Upper lobe of left lung (tissue), 6 donors: ENCODE measurements around the gene SCN7A. TPM values are rescaled to one million over a fixed set of nuclear protein-coding genes. Genes with fewer than 3 reads are reported as not detected.

Source experiments
- ATAC-seq, 2 donors: fragments of 200-7000 bp; cut with Tn5 transposase; one replicate each; pipeline ENCODE4 v1.9.1; 2022; ENCODE audit warnings: mild to moderate bottlenecking in 2 of 2, moderate library complexity in 2 of 2; ENCODE audit not compliant: low FRiP score in 2 of 2
- DNase-seq, 2 donors: peaks; one replicate each; pipeline ENCODE4 v3.0.0-alpha.2; 2019 to 2020
- H3K27ac ChIP-seq, 4 donors: fragments of 200-600 bp; sonication (generic); one replicate each; pipeline ENCODE4 v1.5.1; 2016 to 2019
- H3K27me3 ChIP-seq, 4 donors: fragments of 200-600 bp; sonication (generic); one replicate each; pipeline ENCODE4 v1.5.1; 2017 to 2019
- H3K36me3 ChIP-seq, 4 donors: fragments of 200-600 bp; sonication (generic); one replicate each; pipeline ENCODE4 v1.5.1; 2016 to 2019
- H3K4me1 ChIP-seq, 4 donors: fragments of 200-600 bp; sonication (generic); one replicate each; pipeline ENCODE4 v1.5.1; 2018 to 2019
- H3K4me3 ChIP-seq, 4 donors: fragments of 200-600 bp; sonication (generic); one replicate each; pipeline ENCODE4 v1.5.1; 2017 to 2019; ENCODE audit warnings: mild to moderate bottlenecking in 2 of 4, moderate library complexity in 1 of 4
- H3K9me3 ChIP-seq, 4 donors: fragments of 200-600 bp; sonication (generic); one replicate each; pipeline ENCODE4 v1.5.1; 2018 to 2019
- EP300 ChIP-seq, 4 donors: sonication (generic); formaldehyde crosslinking; IDR thresholded peaks; one replicate each; pipeline ENCODE4 v1.5.1; 2017; ENCODE audit warnings: antibody characterized with exemption in 4 of 4, control low read depth in 2 of 4
- POLR2A ChIP-seq, 4 donors: fragments of 450-650 bp; IDR thresholded peaks; one replicate each; pipeline ENCODE4 v1.5.1; 2016 to 2017; ENCODE audit warnings: antibody characterized with exemption in 4 of 4, mild to moderate bottlenecking in 2 of 4
- POLR2AphosphoS5 ChIP-seq, 2 donors: sonication (generic); formaldehyde crosslinking; IDR thresholded peaks; one replicate each; pipeline ENCODE4 v1.5.1; 2017; ENCODE audit warnings: antibody characterized with exemption in 2 of 2
- whole genome bisulfite sequencing, 2 donors: methylation state at CpG; one replicate each; pipeline ENCODE4 v1.1.5; 2017 to 2018; 5-methylcytosine and 5-hydroxymethylcytosine counted together
- total RNA-seq, 6 donors: library from RNA; depleted of rRNA in 4 of 6; stranded (reverse); fragments of >200 nt in 4 of 6; gene quantifications; one replicate each; pipeline versions ENCODE4 v1.1.0 to v1.2.1, GENCODE V29; 2016 to 2021
- TF ChIP-seq, protein P1 (sequence below), 6 experiments: fragments of 450-650 bp in 4 of 6; fragments of 200-600 bp in 2 of 6; sonication (generic) in 2 of 6; IDR thresholded peaks; one replicate each; pipeline ENCODE4 v1.5.1; 2016 to 2019; ENCODE audit warnings: antibody characterized with exemption in 6 of 6
- donor health status: DM: no; HTN: no; CAD: no; lungs with moderate emphysema.
- donor health status: DM: no; HTN: yes; CAD: no; lungs with severe emphysema.

Gene SCN7A
- total RNA-seq, 6 donors from 2014 or later = 37.8 to 99.9 (median 60.0) TPM

DNA sequence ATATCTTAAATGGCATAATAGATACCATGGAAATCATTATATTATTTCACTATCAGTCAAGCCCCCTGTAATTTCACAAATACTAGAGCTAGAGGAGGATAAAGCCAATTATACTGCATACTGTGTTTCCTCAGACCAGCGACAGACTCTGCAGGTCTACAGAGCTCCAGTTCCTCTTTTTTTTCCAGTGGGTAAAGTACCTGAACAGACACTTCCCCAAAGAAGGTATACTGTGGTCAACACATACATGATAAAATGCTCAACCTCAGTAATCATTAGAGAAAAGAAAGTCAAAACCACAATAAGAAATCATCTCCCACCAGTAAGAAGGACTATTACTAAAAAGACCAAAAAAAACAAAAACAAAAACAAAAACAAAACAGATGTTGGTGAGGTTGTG lies 44.6 kb downstream of the SCN7A start:
- no peak overlapping the region for H3K4me3 ChIP-seq
- H3K36me3 ChIP-seq = no peaks in the 10 kb centered on the region
- H3K27ac ChIP-seq = no peak overlapping the region
- no peaks in the 10 kb centered on the region for H3K27me3 ChIP-seq
- ATAC-seq = no peak
- no peak for TF ChIP-seq EP300 (IDR thresholded peaks at IDR 0.05)
- no peak for TF ChIP-seq POLR2AphosphoS5 (IDR thresholded peaks at IDR 0.05)
- TF ChIP-seq, protein P1, sequence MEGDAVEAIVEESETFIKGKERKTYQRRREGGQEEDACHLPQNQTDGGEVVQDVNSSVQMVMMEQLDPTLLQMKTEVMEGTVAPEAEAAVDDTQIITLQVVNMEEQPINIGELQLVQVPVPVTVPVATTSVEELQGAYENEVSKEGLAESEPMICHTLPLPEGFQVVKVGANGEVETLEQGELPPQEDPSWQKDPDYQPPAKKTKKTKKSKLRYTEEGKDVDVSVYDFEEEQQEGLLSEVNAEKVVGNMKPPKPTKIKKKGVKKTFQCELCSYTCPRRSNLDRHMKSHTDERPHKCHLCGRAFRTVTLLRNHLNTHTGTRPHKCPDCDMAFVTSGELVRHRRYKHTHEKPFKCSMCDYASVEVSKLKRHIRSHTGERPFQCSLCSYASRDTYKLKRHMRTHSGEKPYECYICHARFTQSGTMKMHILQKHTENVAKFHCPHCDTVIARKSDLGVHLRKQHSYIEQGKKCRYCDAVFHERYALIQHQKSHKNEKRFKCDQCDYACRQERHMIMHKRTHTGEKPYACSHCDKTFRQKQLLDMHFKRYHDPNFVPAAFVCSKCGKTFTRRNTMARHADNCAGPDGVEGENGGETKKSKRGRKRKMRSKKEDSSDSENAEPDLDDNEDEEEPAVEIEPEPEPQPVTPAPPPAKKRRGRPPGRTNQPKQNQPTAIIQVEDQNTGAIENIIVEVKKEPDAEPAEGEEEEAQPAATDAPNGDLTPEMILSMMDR (IDR thresholded peaks at IDR 0.05) = no peak
- no peak for TF ChIP-seq POLR2A (IDR thresholded peaks at IDR 0.05)
- no peaks in the 10 kb centered on the region for H3K9me3 ChIP-seq
- DNase-seq = no peak
- WGBS, 2 donors = 41 to 59% methylated on average over 1 of the region's 1 CpG
- H3K4me1 ChIP-seq = peaks cover 0 to 6% (median 0%) of the 10 kb centered on the region in 4 donors

DNA sequence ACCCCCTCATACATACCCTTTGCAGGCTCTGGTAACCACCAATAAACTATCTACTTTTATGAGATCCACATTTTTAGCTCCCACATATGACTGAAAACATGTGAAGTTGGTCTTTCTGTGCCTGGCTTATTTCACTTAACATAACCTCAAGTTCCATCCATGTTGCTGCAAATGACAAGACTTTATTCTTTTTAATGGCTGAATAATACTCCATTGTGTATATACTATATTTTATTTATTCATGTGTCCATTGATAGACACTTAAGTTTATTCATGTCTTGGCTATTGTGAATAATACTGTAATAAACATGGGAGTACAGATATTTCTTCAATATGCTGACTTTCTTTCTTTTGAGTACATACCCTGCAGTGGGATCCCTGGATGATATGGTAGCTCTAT lies 45.9 kb downstream of the SCN7A start:
- Histone ChIP-seq H3K36me3 (peaks cover 0 to 8% (median 0%) of the 10 kb centered on the region in 4 donors), H3K27ac (no peak overlapping the region), H3K27me3 (no peaks in the 10 kb centered on the region), H3K4me3 (no peak overlapping the region), H3K9me3 (no peaks in the 10 kb centered on the region), H3K4me1 (no peaks in the 10 kb centered on the region)
- DNase-seq (no peak), ATAC-seq (no peak)
- no peak for TF ChIP-seq EP300 (IDR thresholded peaks at IDR 0.05)
- TF ChIP-seq POLR2A (IDR thresholded peaks at IDR 0.05) = no peak
- TF ChIP-seq POLR2AphosphoS5 (IDR thresholded peaks at IDR 0.05) = no peak
- TF ChIP-seq, protein P1 (IDR thresholded peaks at IDR 0.05) = no peak

DNA sequence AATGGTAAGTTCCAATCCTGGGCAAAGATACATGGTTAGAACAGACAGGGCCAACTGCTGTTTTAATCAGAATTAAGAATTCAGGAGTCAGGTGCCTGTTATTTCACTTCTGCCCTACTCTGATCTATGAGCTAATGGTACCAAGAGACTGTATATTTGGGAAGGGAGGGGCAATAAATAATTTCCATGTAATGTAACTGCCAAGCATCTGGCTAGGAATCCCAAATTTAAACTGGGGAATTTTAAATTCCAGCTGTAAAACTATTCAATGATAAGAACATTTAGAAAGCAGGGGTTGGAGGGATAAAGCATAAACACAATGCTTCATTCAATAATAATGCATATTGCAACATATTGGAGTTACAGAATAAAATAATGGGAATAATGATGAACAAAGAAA lies 49.7 kb downstream of the SCN7A start:
- Histone ChIP-seq H3K4me3 (no peak overlapping the region), H3K27me3 (no peaks in the 10 kb centered on the region), H3K36me3 (peaks cover 0 to 8% (median 0%) of the 10 kb centered on the region in 4 donors), H3K9me3 (no peaks in the 10 kb centered on the region), H3K4me1 (no peaks in the 10 kb centered on the region), H3K27ac (no peak overlapping the region)
- ATAC-seq (no peak), DNase-seq (no peak)
- no peak for TF ChIP-seq POLR2A (IDR thresholded peaks at IDR 0.05)
- TF ChIP-seq EP300 (IDR thresholded peaks at IDR 0.05) = no peak
- TF ChIP-seq POLR2AphosphoS5 (IDR thresholded peaks at IDR 0.05) = no peak
- TF ChIP-seq, protein P1 (IDR thresholded peaks at IDR 0.05) = no peak

DNA sequence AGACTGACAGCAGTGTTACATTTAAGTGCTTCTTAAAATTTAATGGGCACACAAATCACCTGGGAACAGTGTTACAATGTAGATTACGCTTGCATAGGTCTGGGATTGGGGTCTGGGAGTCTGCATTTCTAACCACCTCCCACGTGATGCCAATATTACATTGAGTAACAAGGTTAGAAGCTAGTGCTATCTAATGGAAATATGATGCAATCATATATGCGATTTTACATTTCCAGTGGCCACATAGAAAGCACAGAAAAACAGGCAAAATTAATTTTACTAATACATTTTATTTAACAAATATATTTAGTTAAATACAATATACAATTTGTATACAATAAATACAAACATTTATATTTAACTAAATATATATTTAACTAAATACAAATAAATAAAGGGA lies 53.7 kb downstream of the SCN7A start:
- no peak overlapping the region for H3K27ac ChIP-seq
- TF ChIP-seq POLR2A (IDR thresholded peaks at IDR 0.05) (no peak), POLR2AphosphoS5 (IDR thresholded peaks at IDR 0.05) (no peak), EP300 (IDR thresholded peaks at IDR 0.05) (no peak)
- TF ChIP-seq, protein P1 (IDR thresholded peaks at IDR 0.05) = no peak
- no peak for DNase-seq

DNA sequence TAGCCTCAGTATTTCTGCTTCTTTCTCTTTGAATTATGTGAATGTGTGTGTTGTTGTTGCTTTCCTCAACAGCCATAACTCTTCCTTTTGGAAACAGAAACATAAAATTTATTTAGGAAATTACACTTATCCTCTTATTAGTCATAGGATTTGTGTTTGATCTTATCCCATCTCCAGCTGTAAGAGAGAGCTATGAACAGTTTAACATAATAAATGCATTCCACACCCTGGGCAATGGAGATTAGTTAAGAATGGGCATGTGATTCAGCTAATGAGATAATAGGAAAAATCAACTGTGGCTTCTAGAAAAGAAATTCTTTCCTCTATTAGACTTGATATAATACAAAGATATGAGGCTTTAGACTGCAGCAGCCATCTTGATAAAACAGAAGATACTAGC lies 55.0 kb downstream of the SCN7A start:
- no peak for TF ChIP-seq POLR2AphosphoS5 (IDR thresholded peaks at IDR 0.05)
- TF ChIP-seq, protein P1 (IDR thresholded peaks at IDR 0.05) = no peak
- TF ChIP-seq POLR2A (IDR thresholded peaks at IDR 0.05) = no peak
- no peak for TF ChIP-seq EP300 (IDR thresholded peaks at IDR 0.05)
- Histone ChIP-seq H3K4me1 (no peaks in the 10 kb centered on the region), H3K4me3 (no peak overlapping the region), H3K9me3 (no peaks in the 10 kb centered on the region), H3K36me3 (peaks cover 0 to 8% (median 0%) of the 10 kb centered on the region in 4 donors), H3K27me3 (no peaks in the 10 kb centered on the region), H3K27ac (no peak overlapping the region)
- ATAC-seq (no peak), DNase-seq (no peak)

More for the DNA sequence above, 53.7 kb downstream of the SCN7A start:
- H3K9me3 ChIP-seq = no peaks in the 10 kb centered on the region
- H3K4me1 ChIP-seq = no peaks in the 10 kb centered on the region
- no peak for ATAC-seq
- no peak overlapping the region for H3K4me3 ChIP-seq
- no peaks in the 10 kb centered on the region for H3K27me3 ChIP-seq
- WGBS, 2 donors = 76 to 87% methylated on average over 3 of the region's 3 CpGs
- peaks cover 0 to 8% (median 0%) of the 10 kb centered on the region in 4 donors for H3K36me3 ChIP-seq
